Measurements from ENCODE around the gene MAP3K6.

Gene MAP3K6

DNA sequence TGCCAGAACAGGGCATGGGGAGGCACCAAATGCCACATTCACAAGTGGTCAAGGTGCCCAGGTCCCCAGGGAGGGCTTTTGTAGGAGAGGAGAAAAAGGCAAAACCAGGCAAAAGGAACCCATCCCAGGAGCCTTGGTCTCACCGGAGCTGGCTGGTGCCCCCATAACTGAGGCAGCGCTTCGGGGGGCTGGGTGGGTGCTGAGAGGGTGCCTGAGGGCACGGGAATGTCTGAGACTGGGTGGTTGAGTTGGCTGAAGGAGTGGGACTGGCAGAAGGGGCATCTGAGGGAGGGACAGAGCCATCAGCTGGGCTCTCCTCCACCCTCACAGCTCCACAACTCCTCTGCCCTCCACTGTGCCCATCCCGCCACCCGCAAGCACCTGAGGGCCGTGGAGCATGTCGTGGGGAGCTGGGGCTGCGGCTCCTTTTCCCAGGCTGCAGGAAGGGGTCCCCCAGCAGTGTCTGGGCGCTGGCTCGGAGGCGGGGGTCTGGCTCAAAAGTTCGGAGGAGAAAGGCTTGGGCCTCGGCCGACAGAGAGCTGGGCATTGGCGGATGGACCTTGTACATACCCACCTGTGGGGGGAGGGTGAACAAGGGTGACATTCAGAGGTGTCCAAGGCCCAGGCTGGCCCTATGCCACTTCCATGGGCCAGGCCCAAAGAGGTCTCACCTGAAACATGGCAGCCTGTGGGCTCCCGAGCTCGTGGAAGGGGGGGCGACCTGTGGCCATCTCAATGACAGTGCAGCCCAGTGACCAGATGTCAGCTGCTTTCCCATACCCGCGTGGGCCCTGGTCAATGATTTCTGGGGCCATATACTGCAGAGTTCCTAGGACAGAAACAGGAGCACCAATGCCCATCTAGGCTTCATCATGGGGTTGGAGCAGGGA, 8.5 kb downstream of the MAP3K6 start:
- TF ChIP-seq, protein P1, sequence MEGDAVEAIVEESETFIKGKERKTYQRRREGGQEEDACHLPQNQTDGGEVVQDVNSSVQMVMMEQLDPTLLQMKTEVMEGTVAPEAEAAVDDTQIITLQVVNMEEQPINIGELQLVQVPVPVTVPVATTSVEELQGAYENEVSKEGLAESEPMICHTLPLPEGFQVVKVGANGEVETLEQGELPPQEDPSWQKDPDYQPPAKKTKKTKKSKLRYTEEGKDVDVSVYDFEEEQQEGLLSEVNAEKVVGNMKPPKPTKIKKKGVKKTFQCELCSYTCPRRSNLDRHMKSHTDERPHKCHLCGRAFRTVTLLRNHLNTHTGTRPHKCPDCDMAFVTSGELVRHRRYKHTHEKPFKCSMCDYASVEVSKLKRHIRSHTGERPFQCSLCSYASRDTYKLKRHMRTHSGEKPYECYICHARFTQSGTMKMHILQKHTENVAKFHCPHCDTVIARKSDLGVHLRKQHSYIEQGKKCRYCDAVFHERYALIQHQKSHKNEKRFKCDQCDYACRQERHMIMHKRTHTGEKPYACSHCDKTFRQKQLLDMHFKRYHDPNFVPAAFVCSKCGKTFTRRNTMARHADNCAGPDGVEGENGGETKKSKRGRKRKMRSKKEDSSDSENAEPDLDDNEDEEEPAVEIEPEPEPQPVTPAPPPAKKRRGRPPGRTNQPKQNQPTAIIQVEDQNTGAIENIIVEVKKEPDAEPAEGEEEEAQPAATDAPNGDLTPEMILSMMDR (IDR thresholded peaks at IDR 0.05) = no peak

DNA sequence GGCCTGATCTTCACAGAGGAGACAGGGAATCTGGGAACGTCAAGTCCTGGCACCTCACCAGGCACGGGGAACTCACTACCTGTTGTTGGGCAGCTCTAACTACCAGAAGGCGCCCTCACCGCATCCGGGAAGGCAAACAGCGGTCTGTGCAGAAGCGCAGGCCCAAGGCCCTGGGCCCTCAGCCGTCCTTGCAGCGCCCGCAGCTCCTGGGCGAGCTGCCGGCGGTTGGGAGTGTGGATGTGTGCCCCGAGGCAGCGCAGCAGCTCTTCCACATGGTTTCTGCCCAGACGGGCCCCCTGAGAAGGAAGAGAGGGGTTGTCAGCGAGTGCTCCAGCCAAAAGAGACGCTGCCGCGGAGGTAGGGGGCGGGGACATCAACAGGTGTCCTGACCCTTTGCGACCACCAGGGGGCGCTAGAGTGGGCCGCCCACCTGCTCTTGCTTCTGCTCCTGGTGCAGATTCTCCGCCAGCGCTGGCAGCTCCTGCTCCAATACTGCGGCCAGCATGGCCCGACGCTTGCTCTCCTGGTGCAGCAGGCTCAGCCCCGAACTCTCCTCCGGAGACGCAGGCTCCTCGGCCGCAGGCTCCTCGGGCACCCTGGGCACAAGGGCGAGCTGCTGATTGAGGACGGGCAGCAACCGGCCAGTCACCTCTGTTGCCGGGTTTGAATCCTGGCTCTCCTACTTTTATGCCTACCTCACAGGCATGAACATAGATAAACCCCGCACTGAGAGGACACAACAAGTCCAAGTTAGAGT, 9.3 kb downstream of the MAP3K6 start:
- TF ChIP-seq, protein P1 (IDR thresholded peaks at IDR 0.05) = peak; percentile 90

DNA sequence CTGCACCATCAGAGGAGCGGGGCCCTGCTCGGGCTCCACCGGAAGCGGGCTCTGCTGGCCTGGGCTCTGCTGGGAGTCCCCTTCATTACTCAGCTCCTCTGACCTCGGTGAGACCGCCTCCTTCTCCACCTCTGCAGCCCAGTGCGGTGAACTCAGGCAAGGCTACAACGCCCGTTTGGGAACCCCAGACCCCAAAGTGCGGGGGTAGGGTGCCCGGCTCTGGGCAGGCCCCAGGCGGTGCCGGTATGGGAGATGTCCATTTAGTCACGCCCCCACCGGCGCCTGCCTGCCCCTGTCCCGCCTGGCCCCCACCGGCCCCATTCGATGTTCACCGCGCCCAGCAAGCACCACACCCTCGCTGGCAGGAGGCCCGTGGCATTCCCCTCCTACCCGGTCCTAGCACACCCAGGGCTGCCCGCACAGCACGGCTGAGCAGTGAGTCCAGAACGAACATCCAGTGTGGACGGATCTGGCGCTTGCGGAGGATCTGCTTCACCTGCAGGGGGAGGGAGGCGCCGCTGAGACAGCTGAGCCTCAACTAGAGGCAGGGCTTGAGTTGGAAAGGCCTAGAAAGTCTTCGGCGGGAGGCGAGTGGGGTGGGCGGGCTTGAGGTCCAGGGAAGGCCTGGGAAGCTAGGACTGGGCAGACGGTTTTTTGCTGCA, 10.0 kb downstream of the MAP3K6 start:
- TF ChIP-seq, protein P1 (IDR thresholded peaks at IDR 0.05) = no peak

DNA sequence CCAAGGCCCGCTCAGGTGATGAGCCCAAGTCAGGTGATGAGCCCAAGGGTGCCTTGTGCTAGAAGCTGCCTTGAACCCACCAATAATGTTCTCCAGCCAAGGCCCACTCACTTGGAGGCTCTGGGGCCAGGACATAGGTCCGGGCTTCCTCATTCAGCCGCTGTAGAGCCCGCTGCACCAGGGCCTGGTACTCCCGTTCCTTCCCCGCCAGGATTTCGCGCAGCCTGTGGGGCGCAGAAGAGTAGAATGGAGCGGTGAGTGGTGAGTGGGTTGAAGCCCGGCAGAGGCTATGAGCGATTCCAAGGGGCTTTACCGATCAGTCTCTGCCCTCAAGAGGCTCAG, 10.5 kb downstream of the MAP3K6 start:
- TF ChIP-seq, protein P1 (IDR thresholded peaks at IDR 0.05) = no peak

DNA sequence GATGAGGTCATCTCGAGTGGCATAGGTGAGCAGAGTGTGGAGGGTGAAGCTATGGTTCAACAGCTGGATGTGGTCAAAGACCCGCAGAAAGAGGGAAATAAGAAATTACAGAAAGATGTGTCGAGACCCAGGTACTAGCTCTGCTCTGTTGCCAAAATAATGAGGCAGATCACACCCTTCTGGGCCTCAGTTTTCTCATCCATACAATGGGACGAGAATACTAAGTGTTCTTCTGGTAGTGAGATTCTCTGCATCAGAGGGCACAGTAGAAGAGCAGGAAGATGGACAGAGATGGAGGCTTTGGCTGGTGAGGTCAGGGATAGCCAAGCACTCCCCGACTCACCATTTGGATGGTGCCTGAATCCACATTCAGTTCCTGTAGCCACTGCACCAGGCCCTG, 11.1 kb downstream of the MAP3K6 start:
- TF ChIP-seq, protein P1 (IDR thresholded peaks at IDR 0.05) = no peak

DNA sequence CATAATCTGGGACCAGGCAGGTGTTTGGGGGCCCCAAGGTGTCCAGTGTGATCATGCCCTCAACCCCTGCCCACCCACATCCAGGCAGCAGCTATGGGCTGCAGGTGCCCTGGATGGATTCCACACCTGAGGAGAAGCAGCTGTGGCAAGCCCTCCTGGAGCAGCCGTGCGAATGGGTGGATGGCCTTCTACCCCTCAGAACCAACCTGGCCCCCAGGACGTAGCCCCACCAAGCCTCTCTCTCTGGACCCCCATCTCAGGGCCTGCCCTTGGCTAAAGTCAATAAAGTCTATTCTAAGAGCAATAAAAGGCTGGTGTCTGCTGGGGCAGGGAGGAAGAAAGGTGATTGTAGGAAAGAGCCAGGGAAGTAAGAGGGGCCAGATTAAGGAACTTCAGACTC, 13.1 kb downstream of the MAP3K6 start:
- TF ChIP-seq, protein P1 (IDR thresholded peaks at IDR 0.05) = no peak

DNA sequence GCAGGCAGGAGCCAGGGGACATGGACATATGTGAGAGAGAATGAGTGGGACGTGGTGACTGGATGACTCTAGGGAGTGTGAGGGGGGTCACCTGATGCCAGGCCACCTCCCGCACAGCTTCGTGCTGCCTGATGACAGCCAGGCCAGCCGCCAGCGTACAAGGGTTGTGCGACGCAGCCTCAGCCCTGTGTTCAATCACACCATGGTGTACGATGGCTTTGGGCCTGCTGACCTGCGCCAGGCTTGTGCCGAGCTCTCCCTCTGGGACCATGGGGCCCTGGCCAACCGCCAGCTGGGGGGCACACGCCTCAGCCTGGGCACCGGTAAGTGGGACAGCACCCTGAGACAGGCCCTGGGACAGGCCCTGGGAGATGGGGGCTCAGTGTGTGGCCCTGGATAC, 13.6 kb downstream of the MAP3K6 start:
- TF ChIP-seq, protein P1 (IDR thresholded peaks at IDR 0.05) = no peak
